Activated CD8-positive, alpha-beta memory T cell treated with anti-CD3 and anti-CD28 coated beads, Interleukin-2, amount 50 U/mL, for 24 hours (primary cell): Measurements from ENCODE around the gene LDLRAD4.

Experiments
- DNase-seq: peaks from one replicate; pipeline ENCODE4 v3.0.0-alpha.2; 2020; ENCODE audit errors: extremely low read depth

The LDLRAD4 gene

GRCh38 chr18:13371689-13372418, 153.3 kb downstream of the LDLRAD4 start:
- no peak for DNase-seq

GRCh38 chr18:13372531-13372951, 154.0 kb downstream of the LDLRAD4 start:
- no peak for DNase-seq

- no peak for DNase-seq
Observed at GRCh38 chr18:13374096-13374467, 155.5 kb downstream of the LDLRAD4 start.

- no peak for DNase-seq
Observed at GRCh38 chr18:13374468-13375301, 156.1 kb downstream of the LDLRAD4 start.

GRCh38 chr18:13375302-13376255, 157.0 kb downstream of the LDLRAD4 start:
- peak; percentile 44 for DNase-seq

GRCh38 chr18:13376298-13376840, 157.8 kb downstream of the LDLRAD4 start:
- no peak for DNase-seq

- peak; percentile 29 for DNase-seq
Observed at GRCh38 chr18:13376841-13377351, 158.3 kb downstream of the LDLRAD4 start.

GRCh38 chr18:13377496-13377895, 158.9 kb downstream of the LDLRAD4 start:
- no peak for DNase-seq

GRCh38 chr18:13378150-13378549, 159.6 kb downstream of the LDLRAD4 start:
- no peak for DNase-seq

GRCh38 chr18:13379062-13379865, 160.7 kb downstream of the LDLRAD4 start:
- DNase-seq = no peak

- DNase-seq = no peak
Observed at GRCh38 chr18:13379930-13380690, 161.6 kb downstream of the LDLRAD4 start.

GRCh38 chr18:13380691-13381070, 162.1 kb downstream of the LDLRAD4 start:
- DNase-seq = no peak

- DNase-seq = no peak
Observed at GRCh38 chr18:13381331-13381730, 162.8 kb downstream of the LDLRAD4 start.

GRCh38 chr18:13381944-13382365, 163.4 kb downstream of the LDLRAD4 start:
- DNase-seq = no peak

- DNase-seq = no peak
Observed at GRCh38 chr18:13382366-13382953, 163.9 kb downstream of the LDLRAD4 start.

GRCh38 chr18:13382954-13383827, 164.6 kb downstream of the LDLRAD4 start:
- DNase-seq = no peak

GRCh38 chr18:13386891-13387801, 168.6 kb downstream of the LDLRAD4 start:
- DNase-seq = no peak
